GM19452 (cell line): ENCODE data around the gene EMP1.

ENCODE experiments used
- ATAC-seq: cut with Tn5 transposase; IDR thresholded peaks from one replicate; pipeline ENCODE4 v1.9.1; 2021; ENCODE audit not compliant: unreplicated experiment

The EMP1 gene

DNA sequence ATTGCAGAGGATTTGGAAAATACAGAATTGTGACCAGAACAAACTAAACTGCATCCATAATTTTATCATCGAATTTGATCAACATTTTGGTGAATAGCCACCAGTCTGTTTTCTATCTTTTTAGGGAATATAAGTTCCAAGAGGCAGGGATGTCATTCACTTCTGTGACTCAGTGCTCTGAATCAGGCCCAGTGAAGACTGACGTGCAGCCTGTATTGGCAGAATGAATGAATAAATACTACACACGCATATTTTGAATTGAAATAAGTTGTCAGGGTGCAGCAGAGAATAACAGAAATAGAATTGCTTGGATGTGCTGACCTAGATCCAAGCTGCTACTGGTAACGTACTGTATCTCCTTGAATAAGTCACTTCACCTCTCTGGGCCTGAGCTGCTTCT lies 1.3 kb upstream of the EMP1 start:
- ATAC-seq, result no peak

DNA sequence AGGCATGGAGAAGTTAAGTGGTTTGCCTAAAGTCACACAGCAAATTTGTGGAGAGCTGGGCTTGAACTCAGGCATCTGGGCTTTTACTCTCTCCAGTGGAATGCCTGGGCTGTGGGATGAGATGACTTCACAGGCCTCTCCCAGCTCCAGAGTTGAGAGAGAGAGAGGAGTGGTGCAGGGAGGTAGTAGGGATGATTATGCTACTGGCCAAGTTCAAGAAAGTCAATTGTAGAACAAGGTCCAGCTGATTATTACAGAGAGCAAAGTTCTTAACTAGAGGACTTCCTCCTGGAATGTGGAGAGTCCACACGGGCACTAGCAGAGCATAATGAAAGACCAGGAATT lies 769 bp upstream of the EMP1 start:
- no peak for ATAC-seq

DNA sequence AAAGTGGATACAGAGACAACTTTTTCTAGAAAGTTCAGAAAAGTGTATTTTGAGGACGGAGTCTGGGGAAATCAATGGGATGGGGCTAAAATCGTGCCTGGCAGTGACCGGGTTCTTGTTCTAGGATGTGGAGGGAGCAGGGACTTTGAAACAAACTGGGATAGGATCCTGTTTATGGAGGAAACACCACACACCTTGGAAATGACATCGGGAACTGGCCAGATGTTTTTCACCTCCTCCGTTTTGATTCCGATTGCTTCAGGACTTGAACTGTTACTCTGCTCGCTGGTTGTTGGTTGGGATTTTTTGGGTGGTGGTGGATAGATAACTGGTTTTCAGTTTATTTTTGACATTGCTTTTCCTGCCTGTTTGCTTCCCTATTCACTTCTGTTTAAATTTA lies 506 bp downstream of the EMP1 start:
- no peak for ATAC-seq

DNA sequence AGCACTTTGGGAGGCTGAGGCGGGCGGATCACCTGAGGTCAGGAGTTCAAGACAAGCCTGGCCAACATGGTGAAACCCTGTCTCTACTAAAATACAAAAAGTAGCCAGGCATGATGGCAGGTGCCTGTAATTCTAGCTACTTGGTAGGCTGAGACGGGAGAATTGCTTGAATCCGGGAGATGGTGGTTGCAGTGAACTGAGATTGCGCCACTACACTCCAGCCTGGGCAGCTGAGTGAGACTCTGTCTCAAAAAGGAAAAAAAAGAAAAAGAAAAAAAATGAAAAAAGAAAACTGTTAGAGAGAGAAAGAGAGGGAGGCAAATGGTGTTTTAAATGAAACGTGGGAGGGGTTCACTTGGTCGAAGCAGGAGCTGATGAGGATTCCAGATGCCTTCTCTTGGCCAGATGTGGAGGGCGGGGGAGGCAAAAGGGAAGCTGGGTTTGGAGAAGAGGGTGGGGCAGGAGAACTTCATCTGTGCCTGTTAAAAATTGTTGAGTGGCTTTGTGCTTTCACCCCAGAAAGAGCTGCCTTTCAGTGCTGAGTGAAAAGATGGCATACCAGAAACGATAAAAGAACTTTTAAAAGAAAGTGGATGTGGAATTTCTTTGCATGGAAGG lies 1.1 kb downstream of the EMP1 start:
- ATAC-seq, result no peak

DNA sequence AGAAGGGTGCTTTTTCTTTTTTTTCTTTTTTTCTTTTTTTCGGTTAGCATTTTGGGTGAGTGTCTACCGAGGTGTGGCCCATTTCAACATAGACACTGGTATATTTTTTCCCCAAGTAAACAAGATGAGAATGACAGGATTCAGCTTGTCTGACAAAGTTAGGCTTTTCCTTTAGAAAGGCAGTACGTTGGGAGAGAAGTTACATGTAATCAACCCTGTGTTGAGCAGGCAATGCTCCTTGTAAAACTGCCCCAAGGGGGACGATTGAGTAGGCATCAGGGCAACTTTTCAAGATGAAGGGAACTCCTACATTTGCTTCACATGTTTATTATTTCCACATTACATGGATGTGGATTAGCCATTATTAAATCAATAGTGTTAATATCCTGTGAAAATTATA lies 1.7 kb downstream of the EMP1 start:
- ATAC-seq, result no peak

DNA sequence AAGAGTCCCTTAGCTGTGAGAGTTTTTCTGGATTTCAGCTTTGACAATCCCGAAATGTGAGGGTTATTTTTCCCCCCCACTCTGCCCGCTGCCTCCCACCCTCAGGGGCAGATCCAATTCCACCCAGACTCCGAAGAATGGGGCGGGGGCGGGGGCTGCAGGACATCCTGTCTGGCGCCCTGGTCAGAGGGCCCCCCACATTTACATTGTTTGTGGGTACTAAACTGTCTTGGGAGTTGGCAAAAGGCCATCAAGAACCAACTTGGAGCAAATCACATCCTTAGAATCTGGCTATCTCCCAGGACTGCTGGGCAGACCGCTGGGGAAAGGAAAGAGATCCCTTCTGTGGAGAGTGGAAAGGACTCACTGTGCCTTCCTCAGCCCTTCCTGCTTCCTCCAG lies 2.4 kb downstream of the EMP1 start:
- no peak for ATAC-seq

DNA sequence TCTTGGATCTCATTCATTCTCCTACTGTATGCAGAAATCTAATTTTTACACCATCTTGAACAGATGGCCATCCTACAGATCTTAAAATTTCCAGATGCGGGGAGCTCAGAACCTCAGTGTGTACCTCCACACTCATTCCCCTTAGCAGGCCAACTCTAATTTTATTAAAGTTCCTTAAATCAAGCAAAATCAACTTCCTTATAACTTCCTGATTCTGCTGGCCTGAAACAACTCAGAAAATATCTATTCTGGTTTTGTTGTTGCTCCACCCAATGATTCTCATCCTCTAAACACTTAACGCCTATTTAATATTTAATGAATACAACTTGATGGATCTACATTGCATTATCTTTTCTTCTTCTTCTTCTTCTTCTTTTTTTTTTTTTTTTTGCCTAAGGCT lies 3.1 kb downstream of the EMP1 start:
- no peak for ATAC-seq

DNA sequence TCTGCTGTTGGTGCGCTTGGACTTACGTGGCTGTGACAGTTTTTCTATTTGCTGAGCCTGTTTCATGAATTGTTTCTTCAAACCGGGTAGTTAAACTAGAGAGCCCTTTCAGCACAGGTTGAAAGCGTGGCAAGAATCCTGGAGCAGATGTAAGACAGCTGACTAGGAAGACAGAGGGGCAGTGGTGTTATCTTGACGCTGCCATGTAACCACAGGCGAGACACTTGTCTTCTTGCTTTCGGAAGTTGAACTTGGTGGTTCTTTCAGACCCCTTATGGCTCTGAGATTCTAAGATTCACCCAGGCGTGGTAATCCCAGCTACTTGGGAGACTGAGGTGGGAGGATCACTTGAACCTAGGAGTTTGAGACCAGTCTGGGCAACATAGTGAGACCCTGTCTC lies 4.3 kb downstream of the EMP1 start:
- ATAC-seq, result no peak

DNA sequence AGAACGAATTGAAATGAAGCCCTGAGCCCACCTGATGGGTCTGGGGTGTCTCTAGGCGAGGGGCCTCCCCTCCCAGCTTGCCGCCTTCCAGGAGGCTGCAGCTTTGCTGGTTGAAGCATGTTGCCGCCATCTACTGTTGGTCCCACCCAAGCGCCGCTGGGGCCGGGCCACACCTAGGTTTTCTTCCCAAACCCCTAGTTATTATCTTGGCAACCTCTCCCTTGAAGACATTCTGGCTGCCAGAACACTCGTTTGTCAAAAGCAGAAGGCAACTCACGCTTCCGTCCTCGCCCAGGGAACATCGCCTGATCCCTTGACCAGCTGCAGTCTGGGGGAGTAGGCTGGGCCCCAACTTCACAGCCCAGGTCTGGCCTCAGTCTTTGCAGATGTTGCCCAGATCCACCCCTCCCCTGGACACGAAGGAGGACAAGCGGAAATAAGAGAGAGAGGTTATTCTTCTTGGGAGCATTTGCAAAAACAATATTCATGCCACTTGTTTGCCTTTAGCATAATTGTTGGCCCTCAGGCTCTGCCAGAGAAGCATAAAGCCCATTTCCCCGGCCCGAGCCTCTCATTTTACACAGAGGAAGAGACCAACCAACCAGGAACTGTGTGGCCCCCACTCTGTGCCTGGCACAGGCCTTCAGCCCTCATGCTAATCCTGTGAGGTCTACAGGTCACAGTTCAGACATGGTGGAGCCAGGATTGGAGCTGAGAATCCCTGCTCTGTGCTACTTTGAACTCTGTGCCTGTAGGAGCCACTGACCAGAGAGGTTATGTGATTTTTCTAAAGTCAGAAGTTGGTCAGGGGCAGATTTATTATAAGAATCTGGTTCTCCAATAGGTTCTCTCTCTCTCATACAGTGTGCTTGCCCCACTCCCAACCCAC lies 6.8 kb downstream of the EMP1 start:
- no peak for ATAC-seq

DNA sequence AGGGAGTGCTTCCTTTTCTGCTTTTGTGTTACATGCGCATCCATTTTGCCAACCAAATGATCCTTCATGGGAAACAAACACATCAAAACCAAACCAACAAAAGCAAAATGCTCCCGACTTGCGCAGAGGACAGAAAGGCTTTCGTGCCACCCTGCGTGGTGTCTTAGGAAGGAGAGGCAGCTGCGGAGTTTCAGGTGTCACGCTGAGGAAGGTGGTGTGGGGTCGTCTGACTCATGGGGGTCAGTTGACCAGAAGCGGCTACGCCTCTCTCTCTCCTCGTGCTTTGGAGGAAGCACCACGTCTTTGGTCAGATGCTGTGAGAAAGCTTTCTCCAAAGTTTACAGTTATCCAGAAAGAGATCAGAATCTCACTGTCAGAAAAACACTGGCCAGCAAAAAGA lies 7.9 kb downstream of the EMP1 start:
- ATAC-seq, result no peak

DNA sequence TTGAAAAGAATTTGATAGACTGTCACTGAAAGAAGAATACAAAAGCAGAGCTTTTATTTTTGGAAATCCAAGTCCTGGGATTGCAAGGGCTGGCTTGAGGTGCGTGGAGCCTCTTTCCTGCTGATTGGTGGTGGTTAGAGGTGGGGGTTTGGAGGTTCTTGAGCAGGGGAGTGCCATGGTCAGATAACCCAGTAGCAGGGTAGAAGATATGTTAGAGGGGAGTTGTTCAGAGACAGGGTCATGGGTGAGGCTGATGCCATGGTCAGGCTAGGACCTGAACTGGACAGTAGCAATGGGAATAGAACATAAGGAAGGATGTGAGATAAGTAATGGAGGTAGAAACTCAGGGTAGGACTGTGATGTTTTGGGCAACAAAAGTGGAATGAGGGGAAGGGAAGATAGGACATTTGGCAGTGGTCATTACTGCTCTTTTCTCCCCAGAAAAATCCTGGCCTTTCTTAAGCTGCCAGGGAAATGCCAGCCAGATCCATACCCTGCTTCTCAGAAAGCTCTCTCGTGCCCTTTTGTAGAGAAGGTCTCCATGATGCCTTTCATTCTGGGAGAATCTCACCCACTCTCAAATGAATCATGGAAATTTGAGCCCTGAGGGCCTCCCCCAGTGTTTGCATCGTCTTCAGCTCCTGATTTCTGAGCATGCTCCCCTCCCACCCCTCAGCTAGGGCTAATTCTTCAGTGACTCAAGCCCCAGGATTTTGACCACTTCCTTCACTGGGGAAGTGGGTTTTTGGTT lies 9.5 kb downstream of the EMP1 start:
- no peak for ATAC-seq

DNA sequence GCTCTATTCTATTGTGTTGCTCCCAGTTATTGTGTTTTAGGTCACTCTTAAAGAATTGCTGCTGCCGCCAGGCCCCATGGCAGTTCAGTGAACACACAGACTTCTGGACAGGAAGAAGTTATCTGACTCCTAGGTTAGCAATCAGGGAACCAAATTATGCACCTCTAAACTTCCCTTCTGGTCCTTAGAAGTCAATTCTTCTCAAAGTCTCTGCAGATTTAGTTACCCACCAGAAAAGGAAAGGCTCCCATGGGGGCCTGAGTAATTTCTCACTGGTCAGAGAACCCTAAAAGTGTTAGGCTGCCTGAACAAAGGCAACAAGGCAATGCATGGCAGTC lies 10.0 kb downstream of the EMP1 start:
- ATAC-seq, result no peak

DNA sequence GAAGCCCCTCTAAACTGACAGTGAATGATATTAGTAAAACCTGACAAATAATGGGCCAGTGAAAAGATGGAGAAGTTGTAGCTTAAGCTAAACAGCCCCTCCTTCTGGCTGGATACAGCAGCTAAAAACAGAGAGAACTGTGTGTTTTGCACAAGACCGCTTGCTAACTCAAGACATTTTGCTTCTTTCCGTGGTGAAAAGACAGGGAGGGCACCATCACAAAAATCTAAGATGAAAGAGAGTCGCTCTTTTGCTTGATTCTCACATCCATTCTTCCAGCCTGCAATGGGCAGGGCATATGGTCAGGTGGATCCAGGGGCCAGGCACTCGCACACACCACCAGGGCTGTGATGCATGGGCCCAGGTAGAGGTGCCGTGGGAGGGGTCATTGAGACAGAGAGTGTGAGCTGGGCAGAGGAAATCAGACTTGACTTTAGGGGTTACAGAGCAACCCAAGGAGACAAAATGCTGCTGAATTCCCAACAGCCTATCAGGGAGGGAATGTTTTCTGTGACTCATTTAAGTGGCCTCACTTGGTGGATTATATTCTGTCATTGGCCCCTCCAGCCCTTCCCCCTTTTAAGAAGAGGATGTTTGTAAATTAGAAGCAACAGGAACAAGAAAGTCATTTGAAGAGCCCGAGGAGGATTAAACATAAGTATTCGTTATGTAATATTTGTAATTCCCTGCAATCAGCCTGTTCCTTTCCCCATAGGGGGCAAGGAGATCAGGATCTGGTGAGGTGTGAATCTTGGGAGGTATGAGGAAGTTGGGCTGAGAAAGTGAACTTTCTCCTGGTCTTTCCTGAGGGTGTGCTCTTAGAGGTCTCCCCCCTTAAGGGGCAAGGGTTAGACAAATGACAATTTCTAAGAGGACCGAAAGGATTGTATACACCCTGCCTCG lies 12.3 kb downstream of the EMP1 start:
- no peak for ATAC-seq

DNA sequence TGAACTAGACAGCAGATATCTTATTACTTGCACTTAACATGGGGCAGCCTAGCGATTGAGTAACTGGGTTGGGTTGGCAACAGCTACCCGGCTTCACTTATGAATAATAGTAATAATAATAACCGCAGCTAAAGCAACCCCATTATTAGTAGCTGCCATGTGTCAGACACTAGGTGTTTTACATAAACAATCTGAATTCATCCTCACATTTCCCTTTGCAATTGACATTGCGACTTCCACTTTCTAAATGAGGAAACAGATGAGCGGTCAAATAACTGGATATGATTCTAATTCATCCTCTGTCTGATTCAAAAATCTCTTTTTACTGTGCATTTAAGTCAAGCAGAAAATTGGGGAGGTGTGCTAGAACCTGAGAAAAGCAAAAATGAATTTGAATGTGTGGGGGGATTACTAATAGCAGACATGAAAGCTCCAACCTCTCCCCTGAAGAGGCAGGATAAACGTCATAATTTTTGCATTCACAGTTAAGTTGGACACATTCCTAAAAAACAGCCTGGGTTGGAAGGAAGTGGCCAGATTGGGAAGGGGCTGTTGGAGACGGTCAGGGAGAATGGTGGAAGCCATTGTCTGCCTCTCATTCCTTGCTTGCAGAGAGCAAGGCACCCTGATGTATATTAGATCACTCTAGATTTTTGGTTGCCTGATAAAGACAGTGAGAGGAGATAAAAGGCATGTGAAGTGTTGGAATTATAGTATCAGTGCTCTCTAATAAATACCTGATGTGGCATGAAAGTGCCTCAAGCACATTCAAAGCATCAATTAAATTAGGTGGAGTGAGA lies 13.1 kb downstream of the EMP1 start:
- ATAC-seq, result no peak

DNA sequence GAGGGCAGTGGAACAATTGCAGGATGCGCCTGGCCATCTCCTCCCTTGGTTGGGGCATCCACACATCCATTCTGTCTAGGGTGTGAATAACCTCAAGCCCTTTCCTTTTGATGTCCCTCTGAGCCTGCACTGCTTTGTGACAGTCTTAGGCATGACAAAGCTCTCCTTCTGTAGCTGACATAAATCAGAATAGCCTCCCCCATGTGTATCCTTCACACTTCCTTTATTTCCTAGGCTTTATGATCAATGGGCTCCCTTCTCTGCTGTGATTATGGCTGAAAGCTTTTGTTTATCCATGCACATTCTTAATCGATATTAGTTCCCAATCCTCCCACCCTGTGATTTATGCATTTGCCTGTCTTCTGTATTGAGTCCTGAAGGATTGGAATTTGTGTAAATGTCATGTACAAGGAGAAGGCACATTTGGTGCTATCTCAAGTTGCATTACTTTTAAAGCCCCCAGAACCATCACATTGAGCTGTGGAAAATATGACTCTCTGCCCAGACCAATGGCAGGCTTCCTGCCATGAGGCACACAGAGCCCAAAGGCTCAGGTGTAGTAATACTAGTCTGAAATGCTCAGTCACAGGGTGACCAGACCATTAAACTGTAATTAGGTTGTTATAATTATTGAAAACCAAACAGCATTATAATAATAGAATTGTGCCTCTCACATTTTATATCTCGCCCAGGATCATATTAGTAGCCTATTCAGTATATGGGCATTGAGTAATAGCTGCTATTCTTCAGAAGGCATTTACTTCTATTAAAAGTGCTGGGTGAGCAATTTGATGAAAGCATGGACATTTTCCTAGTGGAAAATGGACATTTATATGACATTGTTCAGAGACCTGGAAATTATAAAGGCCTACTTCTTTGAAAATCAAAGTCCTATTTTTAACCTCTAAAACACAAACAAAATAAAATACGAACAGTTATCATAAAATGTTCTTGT lies 14.0 kb downstream of the EMP1 start:
- ATAC-seq, result no peak

DNA sequence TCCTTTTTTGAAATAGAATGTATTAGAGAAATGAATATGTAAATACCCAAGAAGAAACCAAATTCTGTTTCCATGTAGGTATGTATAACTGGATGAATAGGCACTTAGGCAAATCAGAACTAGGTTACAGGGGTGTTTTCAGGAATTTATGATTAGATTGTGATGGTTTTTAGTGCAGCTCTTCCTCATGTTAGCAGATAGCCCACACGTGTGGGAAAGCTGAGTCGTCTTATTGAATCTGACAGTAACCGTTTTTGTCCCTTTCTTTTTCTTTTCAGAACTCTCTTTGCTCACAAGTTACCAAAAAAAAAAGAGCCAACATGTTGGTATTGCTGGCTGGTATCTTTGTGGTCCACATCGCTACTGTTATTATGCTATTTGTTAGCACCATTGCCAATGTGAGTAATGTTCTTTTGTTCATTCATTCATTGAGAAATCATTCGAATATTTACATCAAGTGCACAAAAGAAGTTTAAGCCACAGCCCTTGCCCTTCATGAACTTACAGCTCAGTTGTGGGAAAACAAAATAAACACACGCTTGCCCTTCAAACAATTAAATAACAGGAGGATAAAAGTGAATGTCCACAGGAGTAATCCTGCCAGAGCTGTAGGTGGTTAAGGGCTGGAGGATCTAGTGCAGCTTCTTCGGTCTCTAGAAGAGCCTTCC lies 14.8 kb downstream of the EMP1 start:
- no peak for ATAC-seq

DNA sequence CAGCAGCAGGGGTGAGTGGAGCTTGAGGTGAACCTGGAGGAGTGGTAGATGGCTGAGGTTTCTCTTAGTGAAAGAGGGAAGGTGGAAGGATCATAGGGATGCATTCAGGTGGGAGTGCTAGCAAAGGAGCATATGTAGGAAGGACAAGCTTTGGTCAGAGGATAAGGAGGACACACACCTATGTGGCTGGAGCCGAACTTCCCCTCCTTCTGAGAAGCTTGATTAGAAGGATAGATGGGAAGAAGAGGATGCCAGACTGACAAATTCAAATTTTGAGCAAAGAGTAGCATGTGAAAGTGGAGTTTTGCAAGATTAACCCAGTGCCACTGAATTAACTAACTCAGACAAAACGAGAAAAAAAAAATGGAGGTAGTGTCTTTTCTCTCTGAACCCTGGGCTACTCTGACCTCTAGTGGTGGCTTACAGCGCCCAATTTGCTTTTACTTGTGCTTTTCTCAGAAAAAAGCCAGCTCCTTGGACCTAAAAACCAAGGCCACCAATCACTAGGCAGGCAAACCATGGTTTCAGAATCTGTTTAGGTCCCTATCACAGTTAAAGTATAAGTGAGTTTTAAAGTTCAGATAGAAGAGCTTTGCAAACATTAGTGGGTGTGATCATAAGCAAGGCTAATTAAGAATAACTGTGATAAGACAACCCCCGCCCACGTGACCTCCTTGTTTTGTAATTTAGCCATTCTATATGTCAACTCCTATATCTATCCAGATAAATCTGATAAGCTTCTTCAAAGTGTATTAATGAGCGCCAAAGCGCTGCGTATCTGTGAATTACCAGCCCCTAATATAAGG lies 15.5 kb downstream of the EMP1 start:
- ATAC-seq, result no peak

DNA sequence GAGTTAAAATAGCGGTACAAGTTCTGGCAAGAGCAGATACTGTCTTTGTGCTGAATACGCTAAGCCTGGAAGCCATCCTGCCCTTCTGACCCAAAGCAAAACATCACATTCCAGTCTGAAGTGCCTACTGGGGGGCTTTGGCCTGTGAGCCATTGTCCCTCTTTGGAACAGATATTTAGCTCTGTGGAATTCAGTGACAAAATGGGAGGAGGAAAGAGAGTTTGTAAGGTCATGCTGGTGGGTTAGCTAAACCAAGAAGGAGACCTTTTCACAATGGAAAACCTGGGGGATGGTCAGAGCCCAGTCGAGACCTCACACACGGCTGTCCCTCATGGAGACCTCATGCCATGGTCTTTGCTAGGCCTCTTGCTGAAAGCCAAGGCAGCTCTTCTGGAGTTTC lies 18.5 kb downstream of the EMP1 start:
- ATAC-seq, result no peak
